Measurements from ENCODE around the gene PDCD4. TPM values are rescaled to one million over a fixed set of nuclear protein-coding genes. Genes with fewer than 3 reads are reported as not detected.

Gene PDCD4
- total RNA-seq, 1 experiment from 2014 or later: 63.0 TPM

GRCh38 chr10:110863361-110863760 lies 8.4 kb upstream of the PDCD4 start:
- no TSS peak for BruUV-seq (replicated peaks)
- DNase-seq (ENCODE audit: low read depth, low spot score) (no peak), ATAC-seq (no peak)
- Histone ChIP-seq H3K27ac (ENCODE audit: low read depth, low read length) (no peak overlapping the region), H4K20me1 (ENCODE audit: insufficient read depth) (no peaks in the 10 kb centered on the region), H3K9me3 (ENCODE audit: control insufficient read depth in 1 of 2, insufficient read depth in 1 of 2, low read depth in 1 of 2, low read length in 2 of 2) (no peaks in the 10 kb centered on the region), H3K9ac (ENCODE audit: low read length) (no peak overlapping the region), H3K9me2 (ENCODE audit: insufficient read depth) (no peaks in the 10 kb centered on the region), H3K4me2 (ENCODE audit: low read length) (no peak overlapping the region), H2AFZ (ENCODE audit: low read depth, low read length, poor library complexity, severe bottlenecking) (no peak overlapping the region), H3K4me3 (replicated peaks in 1 of 2; ENCODE audit: low read depth in 1 of 2, low read length in 2 of 2) (no peak overlapping the region), H3K36me3 (ENCODE audit: control insufficient read depth in 1 of 2, insufficient read depth in 2 of 2, low read length in 2 of 2) (no peaks in the 10 kb centered on the region), H3K79me2 (ENCODE audit: insufficient read depth, low read length) (no peaks in the 10 kb centered on the region), H3K4me1 (ENCODE audit: control insufficient read depth in 1 of 2, insufficient read depth in 2 of 2, low read length in 2 of 2) (peaks cover 11 to 20% of the 10 kb centered on the region in 2 experiments), H3K27me3 (ENCODE audit: insufficient read depth, low read length) (no peaks in the 10 kb centered on the region)
- POLR2A ChIA-PET: no interaction called here
- intact Hi-C loops (cut with micrococcal nuclease): no loop called here
- RAD21 ChIA-PET (ENCODE audit: low non-redundant PET in 1 of 2, low total read pairs in 2 of 2, uncharacterized antibody in 2 of 2, unreplicated experiment in 2 of 2): no interaction called here
- CTCF ChIA-PET: no interaction called here
- no peak for TF ChIP-seq FOSL1 (IDR thresholded peaks at IDR 0.05; ENCODE audit: low read depth)
- no peak for TF ChIP-seq TCF7L2 (IDR thresholded peaks at IDR 0.05; ENCODE audit: borderline replicate concordance, extremely low read depth, insufficient read depth, insufficient read length)

DNA sequence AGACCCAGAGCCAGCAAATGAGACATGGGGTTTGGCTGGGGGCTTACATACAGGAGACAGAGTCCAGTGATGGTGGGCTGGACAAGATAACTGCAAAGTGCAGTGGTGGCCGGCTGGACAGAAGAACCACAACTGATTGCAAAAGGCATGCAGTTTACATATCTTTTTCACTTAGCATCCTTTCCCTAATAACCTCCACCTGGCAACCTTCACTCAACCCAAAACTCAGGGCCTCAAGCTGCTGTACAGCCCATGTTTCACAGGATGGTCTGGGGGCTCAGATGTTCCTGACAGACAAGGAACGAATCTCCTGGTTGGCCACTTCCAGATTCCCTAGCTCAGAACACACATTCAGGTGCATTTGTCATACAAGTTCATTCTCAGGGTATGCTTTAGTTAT lies 7.8 kb upstream of the PDCD4 start:
- ATAC-seq (no peak), DNase-seq (ENCODE audit: low read depth, low spot score) (no peak)
- H3K9me2 ChIP-seq (ENCODE audit: insufficient read depth): no peaks in the 10 kb centered on the region
- H4K20me1 ChIP-seq (ENCODE audit: insufficient read depth): no peaks in the 10 kb centered on the region
- peaks cover 11 to 20% of the 10 kb centered on the region in 2 experiments for H3K4me1 ChIP-seq (ENCODE audit: control insufficient read depth in 1 of 2, insufficient read depth in 2 of 2, low read length in 2 of 2)
- peak; percentile 24; the same call in 1 of the 2 replicates for TF ChIP-seq ZFX (IDR thresholded peaks at IDR 0.05)
- no peak for TF ChIP-seq MAX (IDR thresholded peaks at IDR 0.05)
- ChIA-PET POLR2A (no interaction called here), CTCF (no interaction called here), RAD21 (ENCODE audit: low non-redundant PET in 1 of 2, low total read pairs in 2 of 2, uncharacterized antibody in 2 of 2, unreplicated experiment in 2 of 2) (no interaction called here)
- no peak overlapping the region for H3K27ac ChIP-seq (ENCODE audit: low read depth, low read length)
- H3K4me2 ChIP-seq (ENCODE audit: low read length): no peak overlapping the region
- no peak overlapping the region for H3K9ac ChIP-seq (ENCODE audit: low read length)
- H3K27me3 ChIP-seq (ENCODE audit: insufficient read depth, low read length): no peaks in the 10 kb centered on the region
- intact Hi-C loops (cut with micrococcal nuclease): no loop called here
- no TSS peak for BruUV-seq (replicated peaks)
- no peaks in the 10 kb centered on the region for H3K9me3 ChIP-seq (ENCODE audit: control insufficient read depth in 1 of 2, insufficient read depth in 1 of 2, low read depth in 1 of 2, low read length in 2 of 2)
- no peak overlapping the region for H2AFZ ChIP-seq (ENCODE audit: low read depth, low read length, poor library complexity, severe bottlenecking)
- H3K4me3 ChIP-seq (replicated peaks in 1 of 2; ENCODE audit: low read depth in 1 of 2, low read length in 2 of 2): no peak overlapping the region
- H3K79me2 ChIP-seq (ENCODE audit: insufficient read depth, low read length): no peaks in the 10 kb centered on the region
- H3K36me3 ChIP-seq (ENCODE audit: control insufficient read depth in 1 of 2, insufficient read depth in 2 of 2, low read length in 2 of 2): no peaks in the 10 kb centered on the region

Data from HCT116 (cell line).